Effector CD4-positive, alpha-beta T cell (primary cell): Measurements from ENCODE around the gene IRAK3.
"Not testable (repeated sequence)": the region's sequence is repeated elsewhere in the genome, so short reads cannot be mapped to it uniquely, and the experiment has no call there.

Experiments used
- DNase-seq: peaks from one replicate; pipeline ENCODE4 v3.0.0-alpha.2; 2020

IRAK3 gene

DNA sequence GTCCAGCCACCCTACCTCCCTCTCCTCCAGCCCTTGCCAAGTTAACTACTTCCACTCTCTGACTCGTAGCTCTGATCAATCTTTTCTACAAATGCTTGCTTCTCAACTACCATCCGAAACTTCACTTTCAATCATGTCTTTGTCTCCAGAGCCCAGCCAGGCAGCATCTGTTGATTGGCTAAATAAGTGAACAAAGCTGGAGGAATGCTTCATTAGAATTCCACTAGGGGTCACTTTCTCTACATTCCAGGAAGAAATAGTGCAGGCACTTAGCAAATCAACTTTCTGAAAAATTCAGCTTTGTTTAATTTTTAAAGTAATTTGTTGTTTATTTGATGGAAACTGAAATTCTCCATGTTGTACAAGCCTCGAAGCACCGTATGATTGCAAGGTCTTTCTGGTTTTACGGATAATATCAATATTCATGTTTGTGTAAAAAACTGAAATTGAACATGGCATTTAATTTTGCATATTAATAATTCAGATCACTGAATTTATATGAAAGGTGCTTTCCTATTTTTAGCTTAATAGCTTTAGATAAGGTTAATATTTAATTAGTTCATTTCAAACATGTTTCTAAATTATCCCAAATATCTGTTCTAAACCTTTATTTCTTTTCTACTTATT is 80.9 kb downstream of the IRAK3 start:
- DNase-seq = peak; percentile 7

DNA sequence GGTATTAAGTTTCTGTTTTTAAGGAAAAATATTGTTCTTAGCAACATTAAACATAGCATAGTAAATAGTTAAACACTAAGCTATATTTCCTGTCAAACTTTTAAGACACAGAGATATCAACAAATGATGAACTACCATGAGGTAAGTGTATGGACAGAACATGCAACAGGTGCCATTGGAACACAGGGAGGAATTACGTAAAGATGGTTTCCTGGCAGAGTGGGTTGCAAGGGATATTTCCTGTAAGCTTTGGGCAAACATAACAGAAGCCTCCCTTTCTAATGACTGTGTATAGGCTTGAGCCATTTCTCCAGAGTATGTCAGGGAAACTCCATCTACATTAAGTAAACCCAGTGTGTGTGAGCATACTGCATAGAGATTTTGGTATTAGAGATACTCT is 81.6 kb downstream of the IRAK3 start:
- no peak for DNase-seq

DNA sequence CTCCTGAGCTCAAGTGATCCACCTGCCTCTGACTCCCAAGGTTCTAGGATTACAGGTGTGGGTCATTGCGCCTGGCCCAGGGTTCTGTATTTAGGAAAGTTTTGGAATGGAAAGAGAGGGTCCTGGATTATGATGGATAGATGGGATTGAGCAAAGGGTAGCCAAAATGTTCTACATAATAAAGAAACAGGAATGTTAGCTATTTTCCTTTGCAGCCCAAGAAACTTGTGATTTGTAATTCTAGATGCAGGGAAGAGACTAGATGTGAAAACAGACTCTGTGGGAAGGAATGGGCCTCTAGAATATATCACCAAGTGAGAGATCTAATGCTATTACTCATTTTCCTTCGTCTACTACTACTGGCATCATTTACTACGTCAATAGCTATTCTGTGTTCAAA is 83.6 kb downstream of the IRAK3 start:
- DNase-seq = no peak

DNA sequence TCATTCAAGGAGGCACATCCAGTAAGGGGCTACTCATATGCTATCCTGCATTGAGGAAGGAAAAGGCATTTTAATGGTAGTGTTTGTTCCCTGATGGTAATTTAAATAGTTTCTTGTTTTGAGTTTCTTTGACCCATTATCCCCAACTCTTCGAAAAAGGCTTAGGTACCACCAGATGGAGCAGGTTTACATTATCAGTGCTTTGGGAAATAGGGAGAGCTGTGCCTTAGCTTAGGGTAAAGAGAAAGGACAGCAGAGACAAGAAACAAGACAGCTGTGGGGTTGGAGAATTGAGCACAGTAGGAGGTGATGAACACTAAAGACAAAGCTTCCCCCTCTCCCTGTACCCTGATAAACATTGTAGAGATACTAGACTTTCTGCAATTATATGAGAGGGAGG is 84.1 kb downstream of the IRAK3 start:
- DNase-seq = no peak

DNA sequence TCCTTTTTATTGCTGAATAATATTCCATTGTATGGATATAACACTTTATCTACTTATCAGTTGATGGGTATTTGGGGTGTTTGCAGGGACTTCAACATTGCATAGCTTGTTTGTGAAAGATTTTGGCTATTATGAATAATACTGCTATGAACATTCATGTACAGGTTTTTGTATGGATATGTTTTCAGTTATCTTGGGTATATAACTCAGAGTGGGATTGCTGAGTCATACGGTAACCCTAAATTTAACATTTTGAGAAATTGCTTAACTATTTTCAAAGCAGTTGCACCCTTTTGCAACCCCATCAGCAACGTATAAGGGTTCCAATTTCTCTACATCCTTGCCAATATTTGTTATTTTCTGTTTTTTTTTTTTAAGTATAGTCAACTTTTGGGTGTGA is 86.0 kb downstream of the IRAK3 start:
- DNase-seq = no peak

DNA sequence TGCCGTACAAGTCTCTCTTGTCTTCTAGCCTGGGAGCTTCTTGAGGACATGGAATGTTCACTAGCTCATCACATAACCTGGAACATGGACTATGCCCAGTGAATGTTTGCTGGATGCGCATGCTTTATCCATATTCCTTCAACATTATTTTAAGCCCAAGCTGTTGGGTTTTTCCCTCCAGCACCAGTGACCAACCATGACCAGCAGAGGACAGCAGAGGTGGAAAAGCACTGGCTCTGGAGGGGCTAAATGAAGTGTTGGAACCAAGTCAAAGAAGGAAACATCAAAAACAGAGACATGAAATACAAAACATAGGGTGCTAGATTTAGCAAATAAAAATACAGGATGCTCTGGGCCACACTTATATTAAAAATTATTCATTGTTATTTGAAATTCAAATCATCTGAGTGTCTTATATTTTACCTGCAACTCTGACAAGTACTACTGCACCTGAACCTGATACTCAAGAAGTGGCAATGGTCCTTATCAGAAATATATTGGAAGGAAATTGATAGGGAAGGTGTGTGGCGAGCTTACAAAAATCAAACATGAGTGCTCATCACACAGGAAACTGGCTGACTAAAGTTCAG is 90.2 kb downstream of the IRAK3 start:
- peak; percentile 25 for DNase-seq

DNA sequence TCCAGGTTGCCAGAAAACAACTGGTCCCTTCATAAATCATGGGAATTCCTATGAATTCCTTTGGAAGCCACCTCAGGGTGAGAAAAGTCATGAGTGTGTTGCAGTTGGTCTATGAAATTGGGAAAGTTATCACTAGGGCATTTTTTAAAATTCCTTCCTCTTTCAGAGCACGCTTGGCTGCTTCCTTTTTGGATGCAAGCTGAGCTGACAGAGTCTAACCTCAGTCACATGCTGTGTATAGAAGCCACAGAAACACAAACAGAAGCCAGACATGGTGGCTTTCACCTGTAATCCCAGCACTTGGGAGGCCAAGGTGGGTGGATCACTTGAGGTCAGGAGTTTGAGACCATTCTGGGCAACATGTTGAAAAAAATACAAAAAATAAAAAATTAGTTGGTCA is 91.5 kb downstream of the IRAK3 start:
- no peak for DNase-seq

DNA sequence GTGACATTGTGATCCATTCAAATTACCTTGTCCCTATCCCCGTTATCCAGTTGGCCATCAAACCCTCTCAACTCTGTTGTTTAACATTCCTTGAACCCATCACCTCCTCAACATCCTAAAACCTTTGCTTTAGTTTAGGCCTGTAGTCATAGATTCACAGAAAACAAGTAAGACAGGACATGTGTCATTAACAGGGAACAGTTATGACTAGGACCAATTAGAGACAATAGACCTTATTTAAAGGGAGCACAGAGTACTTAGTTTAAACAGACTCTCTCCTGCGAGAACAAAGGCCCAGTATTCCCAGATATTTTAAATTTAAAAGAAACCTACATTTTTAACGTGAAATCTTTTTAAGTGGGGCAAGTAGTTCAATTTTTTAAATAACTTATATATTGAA is 93.2 kb downstream of the IRAK3 start:
- no peak for DNase-seq

DNA sequence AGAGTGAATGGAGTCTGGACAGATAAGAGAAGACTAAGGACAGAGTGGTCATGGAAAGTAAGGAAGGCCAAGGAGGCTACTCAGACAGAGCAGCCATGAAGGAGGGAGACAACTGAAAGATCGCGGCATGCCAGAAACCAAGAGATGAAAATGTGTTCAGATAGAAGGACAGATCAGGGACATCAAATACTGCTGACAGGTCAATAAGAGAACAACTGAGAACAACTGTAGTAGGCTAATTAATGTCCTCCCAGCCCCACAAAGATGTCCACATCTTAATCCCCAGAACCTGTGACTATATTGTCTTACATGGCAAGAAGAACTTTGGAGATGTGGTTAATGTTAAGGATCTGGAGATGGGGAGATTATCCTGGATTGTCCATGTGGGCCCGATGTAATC is 98.3 kb downstream of the IRAK3 start:
- DNase-seq = no peak

DNA sequence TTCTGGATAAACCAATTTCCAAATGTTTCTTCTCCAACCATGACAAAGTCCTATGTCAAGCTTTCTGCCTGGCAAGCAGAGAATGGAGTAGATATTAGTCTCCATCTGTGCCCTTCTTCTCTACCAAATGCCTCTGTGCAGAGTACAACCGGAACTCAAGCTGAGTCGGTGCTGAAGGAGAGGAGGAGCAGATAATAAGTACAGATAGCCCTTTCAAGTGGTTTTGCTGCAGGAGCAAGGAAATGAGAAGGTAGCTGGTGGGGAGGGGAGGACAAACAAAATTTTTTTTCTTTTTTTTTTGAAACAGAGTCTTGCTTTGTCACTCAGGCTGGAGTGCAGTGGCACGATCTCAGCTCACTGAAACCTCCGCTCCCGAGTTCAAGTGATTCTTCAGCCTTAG is 99.1 kb downstream of the IRAK3 start:
- peak; percentile 51 for DNase-seq

DNA sequence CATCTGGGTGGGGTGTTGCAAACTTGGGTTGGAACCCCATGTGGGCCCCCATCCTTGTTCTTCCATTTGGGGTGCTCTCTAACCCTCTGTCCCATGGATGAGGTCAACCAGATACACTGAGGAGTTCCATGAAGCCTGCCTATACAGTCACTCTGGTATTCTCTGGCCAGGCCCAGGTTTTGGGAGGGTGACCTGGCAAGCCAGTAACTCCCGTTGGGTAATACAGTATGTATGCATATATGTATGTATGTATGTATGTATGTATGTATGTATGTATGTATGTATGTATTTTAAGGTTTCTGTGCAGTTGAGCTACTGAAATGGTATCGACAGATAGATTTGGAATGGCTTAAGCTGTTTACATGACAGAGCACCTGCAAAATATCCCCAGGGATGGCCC is 100.5 kb downstream of the IRAK3 start:
- no peak for DNase-seq

DNA sequence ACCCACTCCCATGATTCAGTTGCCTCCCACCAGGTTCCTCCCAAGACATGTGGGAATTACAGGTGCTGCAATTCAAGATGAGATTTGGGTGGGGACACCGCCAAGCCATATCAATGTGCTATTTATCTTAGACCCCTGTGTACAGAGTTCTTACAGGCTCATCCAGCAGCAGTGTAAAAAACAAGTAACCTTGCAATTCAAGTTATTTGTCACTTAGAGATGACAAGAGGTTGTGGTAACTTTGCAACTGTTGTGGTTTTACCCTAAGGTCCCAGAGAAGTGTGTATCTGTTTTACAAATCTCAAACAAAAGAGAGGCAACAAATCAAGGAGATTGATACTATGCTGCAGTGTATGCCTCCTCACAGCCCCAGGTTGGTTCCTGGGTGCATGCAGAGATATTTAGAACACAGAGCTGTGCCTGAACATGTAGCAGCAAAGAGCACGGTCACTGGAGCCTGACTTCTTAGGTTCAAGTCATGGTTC is 101.7 kb downstream of the IRAK3 start:
- no peak for DNase-seq

DNA sequence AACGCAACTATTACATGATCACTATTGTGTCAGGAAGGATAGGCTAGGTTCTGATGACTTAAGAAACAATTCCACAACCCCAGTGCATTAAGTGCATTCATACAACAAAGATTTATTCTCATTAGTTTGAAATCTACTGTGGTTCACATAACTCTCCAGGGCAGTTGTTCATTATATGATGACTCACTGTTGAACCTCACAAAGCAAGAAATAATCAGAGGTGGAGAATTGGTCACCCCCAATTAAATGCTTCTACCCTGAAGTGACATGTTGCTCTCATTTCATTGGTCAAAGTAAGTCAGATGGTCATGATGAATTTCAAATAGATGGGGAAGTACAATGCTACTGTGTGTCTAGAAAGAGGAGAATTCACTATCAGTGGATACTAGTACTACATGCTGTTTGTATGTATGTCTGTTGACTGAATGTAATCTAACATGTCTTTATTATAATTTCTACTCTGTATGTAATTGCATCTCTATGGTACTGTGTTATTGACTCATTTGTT is 107.2 kb downstream of the IRAK3 start:
- DNase-seq = no peak

DNA sequence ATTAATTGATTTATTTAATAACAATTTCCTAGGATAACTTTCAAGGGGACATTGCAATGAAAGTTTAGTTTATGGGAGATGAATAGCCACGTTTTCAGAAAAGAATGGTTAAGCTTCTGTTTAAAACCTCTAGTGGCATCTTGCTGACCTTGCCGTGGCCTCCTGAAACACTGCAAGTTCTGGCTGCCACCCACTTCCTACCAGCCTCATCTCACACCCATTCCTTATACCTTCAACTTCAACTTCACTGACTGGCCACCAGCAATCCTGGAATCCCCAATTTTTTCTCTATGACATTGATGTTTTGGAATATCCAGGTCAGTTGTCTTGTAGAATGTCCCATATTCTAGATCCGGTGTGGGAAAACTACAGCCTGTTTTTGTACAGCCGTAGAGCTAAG is 108.1 kb downstream of the IRAK3 start:
- DNase-seq = no peak

DNA sequence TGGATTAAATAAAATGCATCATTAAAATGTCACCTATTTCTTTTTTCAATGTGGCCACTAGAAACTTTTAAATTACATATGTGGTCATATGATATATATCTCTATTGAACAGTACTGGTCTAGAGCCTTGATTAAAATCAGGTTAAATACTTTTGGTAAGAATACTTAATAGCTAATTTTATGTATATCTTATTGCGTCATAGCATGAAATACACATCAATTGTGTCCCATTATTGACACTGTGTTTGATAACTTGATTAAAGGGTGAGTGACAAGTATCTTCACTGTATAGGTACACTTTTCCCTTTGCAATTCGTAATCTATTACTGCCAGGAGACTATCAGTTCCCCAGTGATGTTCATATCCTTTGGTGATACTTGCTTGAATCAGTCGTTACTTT is 108.9 kb downstream of the IRAK3 start:
- no peak for DNase-seq

DNA sequence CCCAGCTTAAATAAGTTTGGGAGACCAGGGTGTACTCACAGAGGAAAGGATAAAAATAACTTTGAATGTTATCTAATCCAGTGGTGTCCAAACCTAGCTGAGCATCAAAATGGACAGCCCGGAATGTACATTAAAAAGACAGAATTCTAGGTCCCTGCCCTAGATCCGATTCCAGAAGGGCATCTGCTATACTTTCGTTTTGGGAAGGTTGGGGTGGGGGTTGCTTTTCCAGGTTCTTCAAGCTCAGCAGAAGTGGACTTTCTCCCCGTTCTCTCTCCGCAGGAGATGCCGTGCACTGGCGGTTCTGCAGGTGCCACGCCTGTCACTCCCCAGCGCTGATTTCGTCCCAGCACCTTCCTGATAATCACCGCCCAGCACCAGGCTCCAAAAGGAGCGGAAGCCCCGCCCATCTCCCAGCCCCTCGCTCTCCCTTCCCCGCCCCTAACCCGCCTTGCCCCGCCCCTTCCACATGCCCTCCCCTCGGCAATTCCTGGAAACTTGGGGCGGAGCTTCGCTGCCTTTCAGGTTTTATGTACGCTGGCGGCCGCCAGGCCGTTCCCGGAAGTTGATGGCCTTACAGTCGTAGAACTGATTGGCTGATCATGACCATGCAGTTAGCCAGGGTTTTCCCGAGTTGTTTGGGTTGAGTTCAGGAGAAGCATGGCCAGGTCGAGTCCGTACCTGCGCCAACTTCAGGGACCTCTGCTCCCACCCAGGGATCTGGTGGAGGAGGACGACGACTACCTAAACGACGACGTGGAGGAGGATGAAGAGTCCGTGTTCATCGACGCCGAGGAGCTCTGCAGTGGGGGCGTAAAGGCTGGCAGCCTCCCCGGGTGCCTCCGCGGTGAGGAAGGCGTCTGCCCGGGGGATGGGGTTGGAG is 113.2 kb downstream of the IRAK3 start, which contains the start of gene HELB:
TSS of gene HELB (plus strand) at position 550 of the 883 bp plus-strand sequence. CDS start at position 661, 111 bp downstream.
- DNase-seq = peak; percentile 92

DNA sequence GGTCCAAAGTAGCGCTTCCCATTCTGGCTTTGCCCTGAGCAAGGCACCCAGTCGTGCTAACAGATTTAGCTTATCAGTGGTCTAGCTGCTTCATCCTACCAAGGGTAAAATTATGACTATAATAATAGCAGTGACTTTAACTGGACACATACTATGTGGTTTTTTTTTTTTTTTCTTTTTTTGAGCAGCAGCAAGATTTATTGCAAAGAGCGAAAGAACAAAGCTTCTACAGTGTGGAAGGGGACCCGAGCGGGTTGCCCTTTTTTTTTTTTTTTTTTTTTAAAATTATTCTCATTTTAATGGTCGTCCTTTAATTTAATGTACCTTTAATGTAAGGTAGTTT is 113.8 kb downstream of the IRAK3 start:
- DNase-seq = no peak

DNA sequence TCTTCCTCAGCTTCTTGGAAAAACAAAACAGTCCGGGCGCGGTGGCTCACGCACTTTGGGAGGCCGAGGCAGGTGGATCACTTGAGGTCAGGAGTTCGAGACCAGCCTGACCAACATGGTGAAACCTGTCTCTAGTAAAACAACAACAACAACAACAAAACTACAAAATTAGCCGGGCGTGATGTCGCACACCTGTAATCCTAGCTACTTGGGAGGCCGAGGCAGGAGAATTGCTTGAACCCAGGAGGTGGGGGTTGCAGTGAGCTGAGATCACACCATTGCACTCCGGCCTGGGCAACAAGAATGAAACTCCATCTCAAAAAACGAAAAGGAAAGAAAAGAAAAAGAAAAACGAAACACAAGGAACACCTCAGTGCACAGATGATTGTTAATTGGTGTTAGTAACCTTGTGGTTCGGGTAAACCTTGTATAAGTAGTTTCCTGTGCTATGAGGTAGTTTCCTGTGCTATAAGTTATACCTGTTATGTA is 114.3 kb downstream of the IRAK3 start:
- DNase-seq = not testable (repeated sequence)
